HTR-8/SVneo (cell line): ENCODE data around the gene SHC4.
"Not testable (repeated sequence)": the region's sequence is repeated elsewhere in the genome, so short reads cannot be mapped to it uniquely, and the experiment has no call there.

Experiments used
- DNase-seq: peaks from one replicate; pipeline ENCODE4 v3.0.0; 2011; ENCODE audit warnings: low spot score, mixed read lengths; ENCODE audit not compliant: insufficient read length
- FAIRE-seq: peaks from 2 replicates; lab custom pipeline; 2011; peaks lifted over from hg19 to GRCh38; lab: Jason Lieb, UNC

SHC4 gene

DNA sequence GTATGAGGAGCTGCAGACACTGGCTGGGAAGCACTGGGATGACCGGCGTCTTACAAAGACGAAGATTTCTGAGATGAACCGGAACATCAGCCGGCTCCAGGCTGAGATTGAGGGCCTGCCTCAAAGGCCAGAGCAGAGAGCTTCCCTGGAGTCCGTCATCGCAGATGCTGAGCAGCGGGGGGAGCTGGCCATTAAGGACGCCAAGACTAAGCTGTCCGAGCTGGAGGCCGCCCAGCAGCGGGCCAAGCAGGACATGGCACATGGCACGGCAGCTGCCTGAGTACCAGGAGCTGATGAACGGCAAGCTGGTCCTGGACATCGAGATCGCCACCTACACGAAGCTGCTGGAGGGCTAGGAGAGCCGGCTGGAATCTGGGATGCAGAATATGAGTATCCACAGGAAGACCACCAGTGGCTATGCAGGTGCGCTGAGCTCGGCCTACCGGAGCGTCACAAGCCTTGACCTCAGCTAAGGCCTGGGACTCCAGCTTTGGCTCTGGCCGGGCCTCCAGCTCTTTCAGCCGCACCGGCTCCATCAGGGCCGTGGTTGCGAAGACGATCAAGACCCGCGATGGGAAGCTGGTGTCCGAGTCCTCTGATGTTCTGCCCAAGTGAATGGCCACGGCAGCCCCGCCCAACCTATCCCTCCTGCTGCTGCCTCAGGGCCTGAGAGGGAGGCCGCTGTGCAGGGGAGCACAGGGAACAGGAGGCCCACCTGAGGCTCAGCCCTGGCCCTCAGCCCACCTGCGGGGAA is 9.2 kb upstream of the SHC4 start:
- no peak for FAIRE-seq

DNA sequence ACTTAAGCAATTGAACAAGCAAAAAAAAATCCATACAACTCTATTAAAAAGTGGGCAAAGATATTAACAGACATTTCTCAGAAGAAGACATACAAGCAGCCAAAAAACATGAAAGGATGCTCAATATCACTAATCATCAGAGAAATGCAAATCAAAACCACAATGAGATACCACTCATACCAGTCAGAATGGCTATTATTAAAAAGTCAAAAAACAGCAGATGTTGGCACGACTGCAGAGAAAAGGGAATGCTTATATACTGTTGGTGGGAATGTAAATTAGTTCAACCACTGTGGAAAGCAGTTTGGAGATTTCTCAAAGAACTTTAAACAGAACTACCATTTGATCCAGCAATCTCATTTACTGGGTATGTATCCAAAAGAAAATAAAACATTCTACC is 7.2 kb upstream of the SHC4 start:
- not testable (repeated sequence) for DNase-seq, FAIRE-seq

More for the DNA sequence above, 9.2 kb upstream of the SHC4 start:
- DNase-seq: no peak

DNA sequence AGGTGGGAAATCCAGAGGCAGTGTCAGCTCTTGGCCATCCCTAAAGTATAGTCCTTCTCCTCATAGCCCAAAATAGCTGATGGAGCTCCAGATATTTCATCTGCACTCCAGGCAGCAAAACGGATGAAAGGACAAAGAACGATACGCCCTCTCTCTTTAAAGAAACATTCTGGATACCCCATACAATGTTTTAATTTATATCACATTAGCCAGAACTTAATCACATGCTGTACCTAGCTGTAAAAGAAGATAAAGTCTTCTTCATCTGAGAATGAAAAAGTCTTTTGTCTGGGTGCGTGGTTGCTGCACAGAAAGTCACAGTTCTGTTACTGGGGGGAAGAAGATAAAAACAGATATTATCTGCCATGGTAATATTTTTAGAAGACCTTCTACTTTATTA is 4.3 kb upstream of the SHC4 start:
- DNase-seq (no peak), FAIRE-seq (no peak)

DNA sequence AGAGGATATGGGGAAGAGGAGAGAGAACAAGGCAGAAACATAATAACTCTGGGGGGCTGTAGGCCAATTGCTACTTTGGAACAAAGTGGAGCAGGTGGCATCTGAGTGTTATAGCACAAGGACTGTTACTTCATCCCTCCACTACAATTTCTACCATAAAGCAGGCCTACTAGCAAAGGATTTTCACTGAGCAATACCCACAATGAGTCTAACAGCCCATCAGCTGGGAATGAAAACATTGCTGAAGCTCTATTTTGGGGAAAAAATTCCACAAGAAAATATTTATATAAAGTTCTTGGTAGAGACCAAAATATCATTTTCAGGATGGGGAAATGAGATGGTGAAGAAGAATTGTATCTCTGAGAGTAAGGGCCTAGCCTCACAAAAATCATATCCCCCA is 3.6 kb upstream of the SHC4 start:
- no peak for FAIRE-seq
- no peak for DNase-seq

DNA sequence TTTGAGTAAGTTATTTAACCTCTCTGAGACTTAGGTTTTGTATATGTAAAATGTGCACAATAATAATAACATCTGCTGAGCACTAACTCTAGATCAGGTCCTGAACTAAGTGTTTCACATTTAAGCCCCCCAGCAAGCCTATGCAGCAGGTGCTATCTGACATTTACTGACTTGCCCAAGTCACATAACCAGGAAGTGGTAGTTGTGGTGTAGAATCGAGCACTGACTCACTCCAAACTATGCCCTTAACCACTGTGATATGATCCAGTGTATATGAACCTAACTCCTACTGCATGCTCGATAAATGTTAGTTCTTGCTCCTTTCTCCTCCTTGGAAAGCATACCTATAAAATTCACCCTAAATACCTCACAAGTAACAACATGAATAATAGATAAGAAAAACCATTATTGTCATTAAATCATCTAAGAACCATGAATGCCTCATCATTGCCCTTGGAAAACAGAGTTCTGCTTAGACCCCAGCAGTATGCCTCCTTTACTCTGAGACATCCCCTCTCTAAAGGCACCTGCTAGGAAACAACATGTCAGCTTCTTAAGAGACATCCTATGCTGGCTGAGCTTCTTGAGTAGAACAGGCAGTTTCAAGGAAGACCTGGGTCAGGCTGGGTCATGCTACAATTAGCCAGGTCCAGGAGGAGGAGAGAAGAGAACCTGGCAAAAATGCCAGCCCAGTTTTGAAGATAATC is 3.0 kb upstream of the SHC4 start:
- DNase-seq (no peak), FAIRE-seq (peak; percentile 9)

DNA sequence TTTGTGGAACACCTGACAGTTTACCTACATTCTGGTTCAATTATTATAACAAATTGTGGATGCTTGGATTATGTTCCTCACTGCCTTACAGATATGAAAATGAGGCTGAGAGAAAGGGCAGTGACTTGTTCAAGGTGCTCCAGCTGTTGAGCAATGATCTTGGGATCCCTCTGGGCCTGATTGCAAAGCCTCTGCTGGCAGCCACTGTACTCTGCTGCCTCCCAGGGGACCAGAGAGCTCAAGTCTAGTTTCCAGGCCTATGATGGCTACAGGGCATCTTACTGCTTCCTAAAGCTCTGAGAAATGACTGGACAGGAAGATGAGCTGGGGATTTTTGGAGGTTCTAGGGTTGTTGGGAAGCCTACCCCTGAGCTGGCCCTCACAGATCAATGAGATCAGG is 2.3 kb upstream of the SHC4 start:
- FAIRE-seq (no peak), DNase-seq (no peak)

DNA sequence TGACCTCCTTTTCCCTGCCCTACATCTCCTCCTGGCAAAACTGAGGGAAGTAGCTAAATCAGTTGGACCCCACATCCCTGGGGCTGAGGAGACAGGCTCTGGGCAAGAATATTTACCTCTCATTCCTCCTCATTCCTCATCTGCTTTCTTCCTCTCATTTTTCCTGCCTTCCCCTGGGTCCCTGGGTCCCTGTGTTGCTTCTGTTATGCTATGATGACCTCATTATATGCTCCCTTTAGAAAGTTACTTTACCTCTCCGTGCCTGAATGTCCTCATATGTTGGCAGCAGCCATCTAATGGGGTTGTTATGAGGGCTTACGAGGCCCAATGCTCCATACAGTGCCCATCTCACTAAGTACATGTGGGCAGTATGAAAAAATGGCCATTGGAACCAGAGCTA is 1.2 kb upstream of the SHC4 start:
- no peak for FAIRE-seq
- DNase-seq: no peak

DNA sequence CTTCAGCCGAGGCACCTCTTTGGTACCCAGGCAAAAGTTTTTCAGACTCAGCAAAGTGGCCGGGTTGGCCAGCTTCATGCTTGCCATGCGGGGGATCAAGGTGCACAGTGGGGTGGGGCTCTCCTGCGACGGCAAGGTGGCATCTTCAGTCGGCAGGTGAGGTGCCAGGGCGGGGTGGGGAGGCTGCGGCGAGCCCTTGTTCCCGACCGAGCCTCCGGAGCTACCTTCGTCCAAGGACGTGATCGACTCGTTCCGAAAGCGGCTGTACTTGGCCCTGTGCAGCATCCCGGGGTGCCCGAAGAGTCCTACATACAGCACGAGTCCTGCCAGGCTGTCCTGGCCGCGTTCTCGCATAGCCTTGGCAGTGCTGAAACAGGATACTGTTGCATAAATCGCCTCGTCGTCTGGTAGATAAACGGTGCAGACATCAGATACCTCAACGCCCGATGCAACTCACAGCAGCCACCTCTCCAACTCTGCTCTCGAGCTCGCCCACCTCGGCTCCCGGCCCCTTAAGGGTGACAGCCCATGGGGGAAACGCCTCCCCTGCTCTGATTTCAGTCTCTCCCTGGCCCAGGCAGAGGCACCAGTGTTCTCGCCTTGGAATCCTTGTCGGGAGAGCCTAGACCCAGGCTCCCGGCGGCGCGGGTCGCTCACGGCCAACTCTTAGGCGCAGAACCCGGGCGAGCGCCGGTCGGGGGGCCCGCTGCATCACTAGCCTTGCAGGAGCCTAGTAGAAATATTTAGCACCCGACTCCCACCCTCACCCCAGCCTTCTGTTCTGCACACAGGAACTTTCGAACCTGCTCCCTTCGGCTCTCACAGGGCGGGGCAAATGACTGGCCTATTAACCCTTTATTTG is 826 bp downstream of the SHC4 start:
- DNase-seq (peak; percentile 25), FAIRE-seq (peak; percentile 59)

DNA sequence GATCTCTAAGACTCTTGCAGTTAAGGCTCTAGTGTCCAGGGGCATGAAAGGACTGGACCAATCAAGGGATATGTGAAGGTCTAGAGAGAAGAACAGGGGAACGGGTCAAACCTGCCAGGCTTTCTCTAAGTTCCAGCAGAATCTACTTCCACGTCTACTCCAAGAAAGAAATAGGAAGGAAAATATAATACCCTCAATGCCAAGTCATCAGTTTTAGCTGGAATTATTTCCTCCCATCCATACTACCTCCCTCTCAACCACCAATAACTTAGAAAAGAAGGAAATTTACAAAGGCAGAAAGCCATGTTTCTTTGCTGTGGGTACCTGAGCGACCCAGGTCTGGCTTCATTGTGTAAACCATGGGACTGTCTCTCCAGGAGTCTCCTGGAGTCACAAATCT is 7.8 kb downstream of the SHC4 start:
- FAIRE-seq (no peak), DNase-seq (no peak)

DNA sequence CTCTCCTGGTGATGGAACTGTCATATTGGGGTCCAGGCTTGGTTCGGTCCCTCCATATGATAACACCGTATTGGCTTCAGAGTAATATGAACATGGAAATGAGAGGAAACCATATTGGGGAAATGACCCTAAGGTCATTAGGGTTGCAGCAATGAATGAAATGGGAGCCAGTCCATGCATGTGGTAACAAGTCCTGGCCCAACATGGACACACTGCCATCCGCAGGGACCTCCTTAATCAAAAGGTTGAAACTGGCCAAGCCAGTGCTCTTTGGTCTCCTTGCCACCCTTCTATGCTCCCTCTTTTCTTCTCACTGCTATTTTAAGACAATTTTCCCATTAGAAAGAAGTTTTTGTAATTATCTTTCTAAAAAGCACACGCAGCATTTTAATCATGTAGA is 8.3 kb downstream of the SHC4 start:
- no peak for FAIRE-seq
- no peak for DNase-seq

DNA sequence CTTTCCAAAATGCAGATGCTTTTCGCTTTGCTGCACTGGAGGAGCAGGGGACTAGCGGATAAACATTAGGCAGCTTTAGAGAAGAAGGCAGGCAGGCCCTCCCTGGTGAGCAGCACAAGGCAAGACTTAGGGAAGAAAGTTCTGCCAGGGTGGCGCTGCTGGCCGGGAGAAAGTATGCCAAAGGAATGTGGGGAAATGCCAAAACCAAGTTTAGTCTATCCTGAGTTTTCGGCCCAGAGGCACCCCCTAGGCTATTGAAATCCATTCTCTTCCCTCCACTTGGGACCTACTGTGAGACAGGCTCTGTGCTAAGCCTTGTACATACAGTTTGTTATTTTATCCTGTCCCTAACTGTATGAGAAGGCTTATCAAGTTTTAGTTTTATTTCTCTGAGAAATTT is 9.2 kb downstream of the SHC4 start:
- DNase-seq (no peak), FAIRE-seq (no peak)

DNA sequence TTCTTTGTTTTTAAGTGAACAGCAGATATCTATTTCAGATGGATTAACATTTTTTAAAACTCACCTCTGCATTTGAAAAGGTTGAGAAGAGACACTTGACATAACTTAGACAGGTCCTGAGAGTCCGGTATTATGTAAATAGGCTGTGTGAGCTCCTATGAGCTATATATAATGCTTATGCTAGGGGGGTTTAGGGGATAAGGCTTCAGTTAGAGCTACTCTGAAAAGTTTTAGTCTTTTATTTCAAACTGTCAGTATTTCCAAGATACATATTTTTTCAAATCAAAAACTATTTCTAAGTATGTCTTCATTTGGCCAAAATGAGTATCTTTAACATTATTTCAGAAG is 16.9 kb downstream of the SHC4 start:
- FAIRE-seq: no peak

DNA sequence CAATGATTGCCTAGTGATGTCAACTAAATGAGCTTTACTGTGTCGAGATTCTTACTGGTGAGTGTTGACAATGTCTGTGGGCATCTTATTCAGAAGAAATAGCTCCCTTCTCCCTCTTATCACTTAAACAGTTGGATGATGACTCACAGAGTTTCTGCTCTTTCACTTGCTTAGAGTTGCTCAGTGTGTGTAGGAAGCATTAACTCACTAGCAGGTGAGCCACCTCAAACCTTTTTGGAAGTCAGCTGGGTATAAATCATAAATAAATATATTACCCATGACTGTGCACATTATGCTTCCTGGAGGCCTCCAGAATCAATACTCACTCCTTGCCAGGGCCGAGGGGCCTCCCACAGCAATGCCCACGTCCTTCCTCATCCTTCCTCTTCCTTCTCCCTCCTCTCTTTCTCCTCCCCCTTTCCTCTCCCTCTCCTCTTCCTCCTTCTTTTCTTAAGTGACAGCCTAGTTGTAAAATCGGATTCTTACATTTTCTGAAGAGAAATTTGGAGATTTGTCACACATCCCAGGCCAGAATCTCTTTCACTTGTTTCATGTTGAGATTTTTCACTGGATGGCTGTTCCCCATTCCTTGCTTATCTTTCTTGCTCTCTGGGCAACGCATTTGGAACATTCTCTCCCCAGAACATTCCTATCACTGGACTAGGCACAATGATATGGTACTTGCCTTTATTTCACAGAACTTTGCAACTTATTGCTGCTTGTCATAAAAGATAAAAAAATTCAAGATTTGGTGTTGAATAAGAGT is 17.5 kb downstream of the SHC4 start:
- DNase-seq: peak; percentile 24
- FAIRE-seq: peak; percentile 62

More for the DNA sequence above, 16.9 kb downstream of the SHC4 start:
- DNase-seq: no peak

DNA sequence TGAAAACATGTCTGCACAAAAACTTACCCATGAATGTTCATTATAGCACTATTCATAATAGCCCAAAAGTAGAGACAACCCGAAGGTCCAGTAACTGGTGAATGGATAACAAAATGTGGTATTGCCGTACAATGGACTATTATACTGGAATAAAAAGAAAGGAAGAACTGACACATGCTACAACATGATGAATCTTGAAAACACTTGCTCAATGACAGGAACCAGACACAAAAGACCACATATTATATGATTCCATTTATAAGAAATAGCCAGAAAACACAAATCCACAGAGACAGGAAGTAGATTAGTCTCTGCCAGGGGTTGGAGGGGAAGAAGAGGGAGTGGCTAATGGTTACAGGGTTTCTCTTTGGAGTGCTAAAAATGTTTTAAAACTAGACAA is 18.3 kb downstream of the SHC4 start:
- FAIRE-seq: no peak
- no peak for DNase-seq

DNA sequence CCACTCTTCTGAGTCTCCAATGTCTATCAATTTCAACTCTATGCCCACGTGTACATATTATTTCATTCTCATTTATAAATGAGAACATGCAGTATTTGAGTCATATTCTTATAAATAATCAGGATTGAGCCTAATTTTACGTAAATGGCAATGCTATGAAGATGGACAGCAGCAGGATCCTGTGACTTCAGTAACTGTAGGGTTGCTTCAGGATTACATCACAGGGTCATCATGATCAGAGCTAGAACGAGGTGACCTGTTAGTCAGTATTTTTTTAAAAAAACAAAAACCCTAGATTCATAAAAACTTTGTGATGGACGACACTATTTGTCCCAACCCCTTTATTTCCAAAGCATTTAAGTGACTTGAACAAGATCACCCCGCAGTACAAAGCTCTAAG is 21.8 kb downstream of the SHC4 start:
- DNase-seq (no peak), FAIRE-seq (no peak)

DNA sequence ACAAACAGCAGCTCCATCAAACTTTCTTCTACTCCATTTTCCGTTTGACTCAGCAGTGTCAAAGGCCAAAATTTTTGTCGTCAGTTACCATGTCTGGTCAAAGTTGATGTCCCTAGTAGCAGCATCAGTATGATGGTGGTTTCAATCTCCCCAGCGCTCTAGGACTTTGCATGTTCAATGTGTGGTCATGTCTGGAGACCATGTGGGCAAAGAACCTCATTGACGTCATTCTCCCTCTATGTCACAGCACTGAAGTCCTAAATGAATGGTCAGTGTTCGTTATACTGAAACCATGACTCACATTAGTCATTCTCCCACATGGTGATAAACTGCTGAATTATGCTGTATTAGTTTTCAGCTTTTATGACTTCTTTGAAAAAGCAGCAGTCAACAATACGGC is 23.2 kb downstream of the SHC4 start:
- DNase-seq: peak; percentile 29
- FAIRE-seq: no peak

DNA sequence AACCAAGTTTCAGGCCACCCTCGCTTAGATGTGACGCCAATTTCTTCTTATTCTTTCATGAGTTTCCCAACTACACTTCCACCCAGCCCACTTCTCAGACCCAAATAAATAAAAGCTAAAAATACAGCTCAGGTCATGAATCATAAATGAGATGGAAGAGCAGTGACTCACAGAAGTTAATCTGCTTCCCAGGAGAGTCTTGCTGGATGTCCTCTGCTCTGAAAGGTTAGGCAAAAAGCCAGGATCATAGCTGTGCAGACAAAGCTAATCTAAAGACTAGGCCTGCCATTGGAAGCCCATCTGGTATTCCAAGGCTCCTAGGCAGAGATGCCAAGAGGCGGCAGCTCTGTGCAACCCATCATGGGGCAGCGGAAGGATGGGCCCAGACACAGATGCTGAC is 24.1 kb downstream of the SHC4 start:
- DNase-seq (peak; percentile 35), FAIRE-seq (no peak)

DNA sequence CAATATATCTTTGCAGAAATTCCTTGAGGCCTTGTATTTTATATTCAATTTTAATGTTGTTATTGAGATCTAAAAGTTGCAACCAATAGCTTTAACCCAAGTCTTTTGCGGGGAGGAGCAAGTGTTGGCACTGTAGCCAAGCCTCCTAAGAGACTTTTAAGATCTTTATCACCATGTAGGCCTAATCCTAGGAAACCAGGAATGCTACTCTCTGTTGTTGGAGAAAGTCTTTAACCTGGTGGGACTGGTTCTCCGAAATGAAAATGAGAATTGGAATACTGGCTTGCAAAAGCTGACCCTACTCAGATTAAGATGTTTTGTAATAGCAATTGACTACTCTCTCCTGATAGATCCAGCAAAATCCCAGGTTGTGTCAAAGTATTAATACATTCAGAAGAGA is 25.8 kb downstream of the SHC4 start:
- DNase-seq (no peak), FAIRE-seq (no peak)

DNA sequence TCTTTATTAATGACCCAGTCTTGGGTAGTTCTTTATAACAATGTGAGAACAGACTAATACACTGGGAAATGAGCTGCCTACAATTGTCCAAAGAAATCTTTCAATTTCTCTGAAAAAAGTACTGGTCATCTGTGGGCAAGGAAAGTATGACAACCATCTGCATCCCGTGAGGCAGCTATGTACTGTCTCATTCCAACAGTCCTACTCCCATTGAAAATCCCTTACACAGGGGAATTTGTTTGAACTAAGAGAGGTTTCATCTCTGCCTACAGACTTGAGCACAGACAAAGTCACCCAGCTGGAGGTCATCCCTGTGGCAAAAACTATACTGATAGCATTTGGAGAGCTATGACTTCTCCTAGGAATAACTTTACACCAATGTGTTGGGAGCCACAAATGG is 27.1 kb downstream of the SHC4 start:
- FAIRE-seq (no peak), DNase-seq (no peak)

DNA sequence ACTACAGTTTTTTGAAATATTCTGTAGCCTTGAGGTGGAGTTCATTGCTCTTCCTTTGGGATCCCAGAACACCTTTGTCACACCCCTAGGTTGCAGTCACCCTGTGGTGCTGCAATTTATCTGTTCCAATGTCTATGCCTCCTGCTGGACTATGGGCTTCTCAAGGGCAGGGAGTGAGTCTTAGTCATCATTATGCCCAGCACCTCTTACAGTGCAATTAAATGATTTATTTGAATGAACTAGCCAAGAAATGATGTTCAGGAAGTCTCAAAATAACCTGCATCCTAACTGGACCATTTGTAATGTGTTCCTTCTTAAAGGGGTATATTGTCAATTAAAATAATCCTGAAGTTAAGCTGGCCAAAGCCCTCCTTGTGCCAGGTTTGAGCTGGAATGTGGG is 28.5 kb downstream of the SHC4 start:
- FAIRE-seq (no peak), DNase-seq (no peak)
